Uterus (tissue), 2 donors: ENCODE data around the gene ZNF587.
"Not testable (repeated sequence)": the region's sequence is repeated elsewhere in the genome, so short reads cannot be mapped to it uniquely, and the experiment has no call there.

ENCODE experiments used
- CTCF ChIP-seq, 4 experiments: fragments of 200-600 bp in 2 of 4; fragments of 450-650 bp in 2 of 4; sonication (generic) in 2 of 4; IDR thresholded peaks; one replicate each; pipeline ENCODE4 v1.5.1; 2016 to 2019; ENCODE audit warnings: antibody characterized with exemption in 4 of 4, mild to moderate bottlenecking in 2 of 4, moderate library complexity in 1 of 4
- POLR2A ChIP-seq, 2 donors: fragments of 450-650 bp; IDR thresholded peaks; one replicate each; pipeline ENCODE4 v1.6.1; 2016; ENCODE audit warnings: antibody characterized with exemption in 2 of 2, mild to moderate bottlenecking in 1 of 2, moderate library complexity in 1 of 2

- not testable (repeated sequence) for TF ChIP-seq CTCF, POLR2A (IDR thresholded peaks at IDR 0.05)
Measured at GRCh38 chr19:57812975-57813820, 36.5 kb upstream of the ZNF587 start.
